ENCODE data around the gene DR1. TPM values are rescaled to one million over a fixed set of nuclear protein-coding genes. Genes with fewer than 3 reads are reported as not detected.

DR1 gene
- total and polyA plus RNA-seq, 10 of the 15 experiments (the other 5 are each of a cell fraction or from before 2014, with no cell fraction given) = 7.4 to 56.1 (median 35.4) TPM

DNA sequence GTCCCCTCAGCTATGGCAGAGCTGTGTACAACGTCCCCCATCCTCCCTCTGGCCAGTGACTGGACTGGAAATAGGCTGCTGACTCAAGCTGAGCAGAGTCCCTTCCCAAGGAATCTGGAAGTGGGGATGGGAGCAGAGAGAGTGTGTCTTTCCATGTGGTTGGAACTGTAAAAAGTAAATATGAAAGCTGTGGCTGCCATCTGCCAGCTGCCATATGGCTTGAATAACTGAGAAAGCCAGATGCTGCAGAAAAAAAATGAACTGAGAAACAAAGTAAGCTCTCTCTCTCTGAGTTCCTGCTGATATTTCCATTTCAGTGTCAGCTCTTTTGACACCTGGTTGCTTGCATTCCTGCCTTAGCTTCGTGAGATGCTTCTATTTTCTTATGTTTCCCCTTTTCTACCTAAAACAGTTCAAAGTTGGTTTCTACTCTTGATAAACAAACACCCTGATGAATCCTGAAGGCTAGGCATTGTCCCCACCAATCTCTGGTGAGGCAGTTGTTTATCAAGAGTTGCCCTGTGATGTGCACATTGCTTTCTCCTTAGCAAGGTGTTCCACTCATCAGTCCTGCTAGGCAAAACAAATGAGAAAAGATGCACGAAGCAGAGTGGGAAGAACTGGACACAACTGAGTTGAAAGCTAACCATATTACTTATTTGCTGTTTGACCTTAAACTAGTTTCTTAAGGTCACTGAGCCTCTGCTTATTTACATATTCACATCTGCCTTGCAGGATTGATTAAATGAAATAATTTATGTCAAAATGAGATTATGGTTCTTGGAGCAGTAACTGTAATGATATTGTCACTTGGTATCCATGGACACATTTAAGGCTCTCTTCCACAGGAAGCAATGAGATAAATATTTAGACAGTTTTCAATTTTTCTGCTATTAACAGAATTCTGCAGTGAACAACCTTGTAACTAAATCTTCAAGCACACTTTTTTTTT lies 16.6 kb upstream of the DR1 start:
- Histone ChIP-seq H3K27ac (ENCODE audit: control insufficient read depth, insufficient read depth) (peak overlapping the region; percentile 42; the same call in 1 of the 2 replicates), H3K4me2 (ENCODE audit: control insufficient read depth, insufficient read depth) (0 out of 2 replicates have a peak overlapping the region, but pooled peaks have one; percentile 32), H3K4me1 (ENCODE audit: control insufficient read depth, insufficient read depth, low read length) (peaks cover 9% of the 10 kb centered on the region; the same call in 1 of the 2 replicates), H2AFZ (ENCODE audit: control insufficient read depth, low read depth, low read length) (no peak overlapping the region), H3K9ac (ENCODE audit: control insufficient read depth, insufficient read depth, low read length) (no peak overlapping the region), H3K9me3 (replicated peaks; ENCODE audit: control insufficient read depth, insufficient read depth, low read length) (no peaks in the 10 kb centered on the region), H3K36me3 (ENCODE audit: control insufficient read depth in 2 of 2, insufficient read depth in 2 of 2, low read length in 1 of 2) (no peaks in the 10 kb centered on the region), H4K20me1 (ENCODE audit: control insufficient read depth, insufficient read depth) (no peaks in the 10 kb centered on the region), H3K4me3 (no peak overlapping the region), H3K79me2 (ENCODE audit: control insufficient read depth, insufficient read depth, low read length) (no peaks in the 10 kb centered on the region), H3K27me3 (replicated peaks in 1 of 2; ENCODE audit: control insufficient read depth in 2 of 2, insufficient read depth in 2 of 2, low read length in 1 of 2) (no peaks in the 10 kb centered on the region)
- DNase-seq (ENCODE audit: low read depth, low spot score) (no peak), ATAC-seq (peak; percentile 35), FAIRE-seq (no peak)
- ChIA-PET RAD21 (ENCODE audit: unreplicated experiment) (interaction anchor here (0.5 kb wide), 1 partner anchor 220 kb away, joined by 4 read pairs; no protein-coding TSS in a partner anchor), CTCF (interaction anchor here (0.9 kb wide), 1 partner anchor 10 kb away, joined by 4 read pairs; no protein-coding TSS in a partner anchor), SMC1A (ENCODE audit: uncharacterized antibody, unreplicated experiment) (interaction anchor here (0.6 to 2.2 kb wide), 5 partner anchors 11 to 105 kb away, joined by 3 to 4 read pairs (median 3); no protein-coding TSS in a partner anchor), POLR2A (interaction anchor here (0.9 to 1.1 kb wide), 2 partner anchors 13 to 270 kb away, joined by 3 to 4 read pairs; no protein-coding TSS in a partner anchor)
- TF ChIP-seq HDAC2 (IDR thresholded peaks at IDR 0.05) (no peak), NFYA (IDR thresholded peaks at IDR 0.05; ENCODE audit: borderline replicate concordance, low read depth, low read length) (no peak), EGR1 (IDR thresholded peaks at IDR 0.05; ENCODE audit: borderline replicate concordance in 1 of 2, low read depth in 2 of 2, low read length in 2 of 2) (no peak), BHLHE40 (IDR thresholded peaks at IDR 0.05; ENCODE audit: borderline replicate concordance in 1 of 2, low read depth in 2 of 2, low read length in 1 of 2) (no peak), MAX (IDR thresholded peaks at IDR 0.05; ENCODE audit: low read depth, low read length) (no peak), IRF3 (IDR thresholded peaks at IDR 0.05) (no peak), TCF3 (IDR thresholded peaks at IDR 0.05; ENCODE audit: borderline replicate concordance, insufficient read depth, low read depth, low read length) (peak; percentile 80; the same call in 1 of the 2 replicates)
- intact Hi-C loops (cut with micrococcal nuclease; ENCODE audit: unreplicated experiment) = no loop called here
- BruUV-seq (replicated peaks) = no TSS peak
- in situ Hi-C loops (cut with MboI) = no loop called here
- WGBS (ENCODE audit: insufficient coverage, insufficient replicate concordance, low lambda C conversion rate, missing lambda C conversion rate) = 39% methylated on average over 3 of the region's 3 CpGs

Measured in GM12878 (cell line).